Lung (tissue), 12 donors: ENCODE data around the gene CDK11B. TPM values are rescaled to one million over a fixed set of nuclear protein-coding genes. Genes with fewer than 3 reads are reported as not detected.
"Not testable (repeated sequence)": the region's sequence is repeated elsewhere in the genome, so short reads cannot be mapped to it uniquely, and the experiment has no call there.

Source experiments
- ATAC-seq: fragments of 200-7000 bp; cut with Tn5 transposase; one replicate; pipeline ENCODE4 v1.9.1; 2020; ENCODE audit warnings: moderate number of reproducible peaks; ENCODE audit not compliant: insufficient read depth, low FRiP score
- DNase-seq, 3 donors: peaks; one replicate each; pipeline ENCODE4 v3.0.0-alpha.2; 2013 to 2017
- H3K27ac ChIP-seq, 2 donors: one replicate each; pipeline ENCODE4 v1.5.1; 2013; ENCODE audit warnings: mild to moderate bottlenecking in 2 of 2, moderate library complexity in 2 of 2, control low read depth in 1 of 2, inconsistent platforms in 1 of 2, low read depth in 1 of 2, low read length in 1 of 2
- H3K27me3 ChIP-seq, 3 donors: one replicate each; pipeline ENCODE4 v1.5.1; 2013; ENCODE audit warnings: low read length in 2 of 3; ENCODE audit not compliant: control insufficient read depth in 3 of 3, insufficient read depth in 3 of 3
- H3K36me3 ChIP-seq, 4 donors: one replicate each; pipeline ENCODE4 v1.5.1; 2013; ENCODE audit warnings: low read length in 4 of 4, mild to moderate bottlenecking in 1 of 4, moderate library complexity in 1 of 4; ENCODE audit not compliant: control insufficient read depth in 4 of 4, insufficient read depth in 4 of 4
- H3K4me1 ChIP-seq, 5 donors: one replicate each; pipeline ENCODE4 v1.5.1; 2013; ENCODE audit warnings: low read length in 5 of 5, mild to moderate bottlenecking in 2 of 5, moderate library complexity in 1 of 5; ENCODE audit not compliant: control insufficient read depth in 5 of 5, insufficient read depth in 5 of 5
- H3K4me3 ChIP-seq: one replicate; pipeline ENCODE4 v1.5.1; 2013; ENCODE audit warnings: mild to moderate bottlenecking, control low read depth, moderate library complexity
- H3K9ac ChIP-seq, 2 donors: one replicate each; pipeline ENCODE4 v1.5.1; 2013; ENCODE audit warnings: low read length in 2 of 2, control low read depth in 1 of 2; ENCODE audit not compliant: insufficient read depth in 1 of 2
- H3K9me3 ChIP-seq, 4 donors: one replicate each; pipeline ENCODE4 v1.5.1; 2013; ENCODE audit warnings: low read length in 3 of 4, mild to moderate bottlenecking in 1 of 4, moderate library complexity in 1 of 4; ENCODE audit not compliant: control insufficient read depth in 4 of 4, insufficient read depth in 3 of 4
- CTCF ChIP-seq: IDR thresholded peaks from 2 replicates; pipeline ENCODE4 v1.5.1; 2012; ENCODE audit warnings: mild to moderate bottlenecking; ENCODE audit errors: control extremely low read depth, extremely low read depth
- WGBS, 2 donors: extraction: QIAGEN DNeasy Blood & Tissue Kit; methylation state at CpG; one replicate each; pipeline ENCODE4 v1.1.7; 2013; 5-methylcytosine and 5-hydroxymethylcytosine counted together
- polyA plus RNA-seq, 2 donors: library from polyadenylated mRNA; stranded (reverse); fragments of 200-250 nt; gene quantifications; one replicate each; pipeline ENCODE4 v1.2.1, GENCODE V29; 2013
- total RNA-seq, 2 donors: library from RNA; depleted of rRNA in 1 of 2; stranded (reverse); fragments of >200 nt in 1 of 2; gene quantifications; one replicate each; pipeline ENCODE4 v1.2.1, GENCODE V29; 2014 to 2021
- donor health status: control.
- donor health status: control.
- donor health status: Bipolar disorder and iron deficiency.
- donor health status: healthy.
- donor health status: DM: yes; HTN: yes; CAD: no.

The CDK11B gene
- total and polyA plus RNA-seq, 4 donors: 15.7 to 39.6 (median 24.2) TPM

DNA sequence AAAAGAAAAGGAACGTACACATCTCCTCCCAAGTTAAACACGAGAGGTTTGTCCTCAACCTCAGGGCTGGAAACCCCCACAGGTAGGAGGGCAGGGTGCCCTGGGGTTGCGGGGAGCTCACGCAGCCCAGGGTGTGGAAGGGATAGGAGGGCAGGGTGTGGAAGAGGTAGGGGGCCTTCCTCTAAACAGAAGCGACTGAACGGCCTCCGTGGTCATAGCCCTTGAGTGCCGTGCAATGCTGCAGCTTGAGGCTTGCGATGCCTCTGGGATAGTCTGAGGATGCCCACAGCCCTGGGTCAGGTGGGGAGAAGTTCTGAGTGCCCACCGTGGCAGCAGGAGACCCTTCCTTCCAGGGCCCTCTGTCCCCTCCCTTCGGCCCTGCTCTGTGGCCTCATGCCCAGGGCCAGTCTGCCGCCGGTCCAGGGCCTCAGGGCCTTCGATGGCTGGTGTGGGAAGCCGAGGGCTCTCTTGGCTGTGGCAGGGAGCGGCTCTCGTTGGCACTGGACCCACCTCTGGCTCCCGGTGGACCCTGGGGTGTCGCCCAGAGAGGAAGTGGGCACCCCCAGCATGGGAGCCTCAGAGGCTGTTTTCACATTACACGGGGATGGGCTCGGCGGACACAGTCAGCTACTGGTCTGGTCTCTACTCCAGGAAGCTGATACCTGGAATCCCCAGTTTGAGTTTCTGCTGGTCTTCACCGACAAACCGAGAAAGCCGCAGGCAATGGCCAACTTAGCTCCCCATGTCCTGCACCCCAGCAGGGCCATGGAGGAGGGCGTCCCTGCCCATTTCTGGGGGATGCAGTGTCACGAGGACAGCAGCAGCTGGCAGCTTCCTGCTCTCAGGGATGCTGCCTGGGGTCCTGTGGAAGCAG is 6.4 kb upstream of the CDK11B start:
- no peaks in the 10 kb centered on the region for H3K4me1 ChIP-seq
- peaks cover 3 to 25% (median 10%) of the 10 kb centered on the region in 4 donors for H3K36me3 ChIP-seq
- H3K9me3 ChIP-seq: no peaks in the 10 kb centered on the region
- no peaks in the 10 kb centered on the region for H3K27me3 ChIP-seq
- ATAC-seq (no peak), DNase-seq (no peak)
- TF ChIP-seq CTCF: no peak
- WGBS, 2 donors: 92 to 94% methylated on average over 26 to 27 of the region's 27 CpGs
- H3K27ac ChIP-seq: no peak overlapping the region
- H3K4me3 ChIP-seq: no peak overlapping the region
- no peak overlapping the region for H3K9ac ChIP-seq

DNA sequence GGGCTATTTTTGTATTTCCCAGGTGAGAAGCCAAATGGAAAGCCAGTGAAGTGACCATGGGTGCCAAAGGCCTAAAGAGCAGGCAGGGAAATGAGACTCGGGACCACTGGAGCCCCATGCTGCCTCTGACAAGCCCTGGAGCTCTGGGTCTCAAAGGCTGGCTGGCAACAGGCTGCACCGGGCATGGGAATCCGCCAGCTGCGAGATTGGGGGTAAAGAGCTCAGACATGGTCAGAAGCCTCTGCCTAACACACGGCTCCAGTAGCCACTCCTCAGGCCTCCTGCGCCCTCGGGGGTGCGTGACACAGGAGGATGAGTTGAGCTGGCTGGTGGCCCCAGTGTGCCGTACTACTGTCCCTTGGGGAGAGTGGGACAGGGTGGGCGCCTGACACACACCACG is 5.5 kb upstream of the CDK11B start:
- not testable (repeated sequence) for DNase-seq, H3K4me1 ChIP-seq, ATAC-seq, H3K4me3 ChIP-seq, H3K9ac ChIP-seq, H3K9me3 ChIP-seq, H3K27ac ChIP-seq, H3K27me3 ChIP-seq
- WGBS, 2 donors: 33 to 85% methylated on average over 1 to 7 of the region's 11 CpGs
- H3K36me3 ChIP-seq: peaks cover 3 to 20% (median 8%) of the 10 kb centered on the region in 4 donors

DNA sequence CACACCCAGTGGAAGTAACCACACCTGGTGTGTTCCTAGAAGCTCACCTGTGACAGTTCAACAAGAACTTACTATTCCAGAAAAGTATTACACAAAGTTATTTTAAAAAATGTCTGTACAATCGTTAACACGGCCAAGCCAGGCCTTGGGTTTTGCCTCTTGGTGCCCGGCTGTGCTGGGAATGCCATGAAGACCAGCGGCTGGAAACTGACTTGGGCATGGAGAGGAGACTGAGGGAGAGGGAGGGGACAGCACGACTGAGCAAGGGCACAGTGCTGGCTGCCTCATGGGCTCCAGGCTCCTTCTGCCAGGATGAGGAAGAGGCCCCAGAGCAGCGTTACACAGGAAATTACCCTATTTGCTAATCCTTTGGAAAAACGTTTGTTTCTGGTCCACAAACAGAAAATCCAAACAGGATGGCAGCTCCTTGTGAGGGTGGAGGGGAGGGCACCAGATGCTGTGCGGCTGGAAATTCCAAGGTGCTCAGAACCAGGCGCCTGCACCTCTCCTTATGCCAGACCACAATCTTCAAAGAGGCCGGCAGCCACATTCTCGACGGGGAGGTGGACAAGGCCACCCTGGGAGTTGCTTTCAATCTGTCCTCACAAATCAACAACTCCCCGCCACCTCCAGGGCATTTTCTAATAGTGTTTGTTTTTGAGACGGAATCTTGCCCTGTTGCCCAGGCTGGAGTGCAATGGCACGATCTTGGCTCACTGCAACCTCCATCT is 4.2 kb upstream of the CDK11B start:
- ATAC-seq, H3K4me3 ChIP-seq, DNase-seq, H3K9me3 ChIP-seq, H3K9ac ChIP-seq, H3K27me3 ChIP-seq, H3K4me1 ChIP-seq: not testable (repeated sequence)
- WGBS, 2 donors: 51 to 59% methylated on average over 15 of the region's 15 CpGs
- H3K36me3 ChIP-seq: peaks cover 3 to 19% (median 8%) of the 10 kb centered on the region in 4 donors
- peak overlapping the region in 1 of 2 donors; percentile 39 for H3K27ac ChIP-seq

GRCh38 chr1:1662392-1662791 is 3.6 kb upstream of the CDK11B start:
- H3K4me3 ChIP-seq, DNase-seq, H3K4me1 ChIP-seq, ATAC-seq, H3K9ac ChIP-seq, H3K27me3 ChIP-seq, H3K9me3 ChIP-seq: not testable (repeated sequence)
- Histone ChIP-seq H3K36me3 (peaks cover 3 to 19% (median 8%) of the 10 kb centered on the region in 4 donors), H3K27ac (peak overlapping the region in 1 of 2 donors; percentile 39)
- 59 to 79% methylated on average over 5 to 9 of the region's 9 CpGs for WGBS, 2 donors

- DNase-seq, H3K9me3 ChIP-seq, H3K27ac ChIP-seq, H3K27me3 ChIP-seq, H3K9ac ChIP-seq, ATAC-seq, H3K4me3 ChIP-seq, H3K4me1 ChIP-seq: not testable (repeated sequence)
- 91% methylated on average over 11 of the region's 11 CpGs for WGBS, 2 donors
- peaks cover 12 to 34% (median 21%) of the 10 kb centered on the region in 4 donors for H3K36me3 ChIP-seq
Measured at GRCh38 chr1:1648265-1648664, 10.5 kb downstream of the CDK11B start.

- not testable (repeated sequence) for H3K27me3 ChIP-seq, H3K27ac ChIP-seq, ATAC-seq, H3K9ac ChIP-seq, H3K9me3 ChIP-seq, DNase-seq, H3K4me3 ChIP-seq, H3K4me1 ChIP-seq
- WGBS, 2 donors: 91 to 96% methylated on average over 17 of the region's 17 CpGs
- peaks cover 12 to 31% (median 19%) of the 10 kb centered on the region in 4 donors for H3K36me3 ChIP-seq
Measured at GRCh38 chr1:1647567-1648241, 11.1 kb downstream of the CDK11B start.

GRCh38 chr1:1646326-1646725 is 12.5 kb downstream of the CDK11B start:
- H3K4me1 ChIP-seq, H3K27ac ChIP-seq, H3K4me3 ChIP-seq, H3K27me3 ChIP-seq, H3K9ac ChIP-seq, ATAC-seq, H3K9me3 ChIP-seq: not testable (repeated sequence)
- peak in 1 of 3 donors; percentile 6 for DNase-seq
- peaks cover 5 to 21% (median 12%) of the 10 kb centered on the region in 4 donors for H3K36me3 ChIP-seq
- WGBS, 2 donors: 63 to 81% methylated on average over 4 to 5 of the region's 5 CpGs
